Measurements from ENCODE around the gene ZMYND8.

- no peak for TF ChIP-seq EZH2 (IDR thresholded peaks at IDR 0.05; ENCODE audit: borderline replicate concordance, low read length)
- TF ChIP-seq, protein P1, sequence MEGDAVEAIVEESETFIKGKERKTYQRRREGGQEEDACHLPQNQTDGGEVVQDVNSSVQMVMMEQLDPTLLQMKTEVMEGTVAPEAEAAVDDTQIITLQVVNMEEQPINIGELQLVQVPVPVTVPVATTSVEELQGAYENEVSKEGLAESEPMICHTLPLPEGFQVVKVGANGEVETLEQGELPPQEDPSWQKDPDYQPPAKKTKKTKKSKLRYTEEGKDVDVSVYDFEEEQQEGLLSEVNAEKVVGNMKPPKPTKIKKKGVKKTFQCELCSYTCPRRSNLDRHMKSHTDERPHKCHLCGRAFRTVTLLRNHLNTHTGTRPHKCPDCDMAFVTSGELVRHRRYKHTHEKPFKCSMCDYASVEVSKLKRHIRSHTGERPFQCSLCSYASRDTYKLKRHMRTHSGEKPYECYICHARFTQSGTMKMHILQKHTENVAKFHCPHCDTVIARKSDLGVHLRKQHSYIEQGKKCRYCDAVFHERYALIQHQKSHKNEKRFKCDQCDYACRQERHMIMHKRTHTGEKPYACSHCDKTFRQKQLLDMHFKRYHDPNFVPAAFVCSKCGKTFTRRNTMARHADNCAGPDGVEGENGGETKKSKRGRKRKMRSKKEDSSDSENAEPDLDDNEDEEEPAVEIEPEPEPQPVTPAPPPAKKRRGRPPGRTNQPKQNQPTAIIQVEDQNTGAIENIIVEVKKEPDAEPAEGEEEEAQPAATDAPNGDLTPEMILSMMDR (conservative IDR thresholded peaks at IDR 0.05 in 1 of 2, IDR thresholded peaks at IDR 0.05 in 1 of 2; ENCODE audit: extremely low read depth in 1 of 2, insufficient read depth in 1 of 2, low read depth in 1 of 2, low read length in 2 of 2): no peak
Measured at GRCh38 chr20:47224300-47224791, 132.2 kb downstream of the ZMYND8 start.
